ENCODE measurements around the gene SYNDIG1.
"Not testable (repeated sequence)": the region's sequence is repeated elsewhere in the genome, so short reads cannot be mapped to it uniquely, and the experiment has no call there.

SYNDIG1 gene

DNA sequence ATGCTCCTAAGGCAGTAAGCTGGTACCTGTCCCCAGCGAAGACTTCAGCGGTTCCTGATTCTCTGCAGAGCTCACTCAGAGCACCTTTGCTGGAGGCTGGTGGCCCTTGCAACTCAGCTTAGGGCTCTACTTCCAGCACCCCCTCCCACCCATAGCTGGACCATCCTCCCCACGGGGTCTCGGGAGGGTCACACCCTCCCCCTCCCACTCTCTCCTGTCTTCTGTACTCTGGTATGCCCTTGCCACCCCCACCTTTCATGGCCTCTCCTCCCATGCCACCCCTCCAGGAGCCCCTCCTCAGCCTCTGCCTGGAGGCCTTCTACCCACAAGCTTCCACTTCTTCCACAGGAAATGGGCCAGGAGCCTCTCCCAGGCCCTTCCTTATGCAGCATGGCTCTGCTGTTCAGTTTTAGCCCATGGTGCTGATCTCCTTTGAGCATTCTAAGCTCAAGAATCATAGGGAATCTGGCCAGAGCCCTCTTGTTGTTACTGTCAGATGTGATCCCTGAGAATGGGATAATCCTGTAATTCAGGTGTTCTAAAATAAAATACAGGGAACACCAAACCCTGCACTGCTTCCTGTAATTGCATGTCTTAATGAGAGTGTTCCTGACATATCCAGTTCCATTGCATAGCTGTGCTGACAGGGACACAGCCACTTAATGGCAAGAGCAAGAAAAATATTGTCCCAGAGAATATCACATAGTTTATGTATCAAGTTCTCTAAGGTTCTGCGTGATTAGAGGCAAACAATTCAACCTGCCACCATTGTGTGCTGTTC, 142.1 kb downstream of the SYNDIG1 start:
- DNase-seq (ENCODE audit: low spot score): no peak

DNA sequence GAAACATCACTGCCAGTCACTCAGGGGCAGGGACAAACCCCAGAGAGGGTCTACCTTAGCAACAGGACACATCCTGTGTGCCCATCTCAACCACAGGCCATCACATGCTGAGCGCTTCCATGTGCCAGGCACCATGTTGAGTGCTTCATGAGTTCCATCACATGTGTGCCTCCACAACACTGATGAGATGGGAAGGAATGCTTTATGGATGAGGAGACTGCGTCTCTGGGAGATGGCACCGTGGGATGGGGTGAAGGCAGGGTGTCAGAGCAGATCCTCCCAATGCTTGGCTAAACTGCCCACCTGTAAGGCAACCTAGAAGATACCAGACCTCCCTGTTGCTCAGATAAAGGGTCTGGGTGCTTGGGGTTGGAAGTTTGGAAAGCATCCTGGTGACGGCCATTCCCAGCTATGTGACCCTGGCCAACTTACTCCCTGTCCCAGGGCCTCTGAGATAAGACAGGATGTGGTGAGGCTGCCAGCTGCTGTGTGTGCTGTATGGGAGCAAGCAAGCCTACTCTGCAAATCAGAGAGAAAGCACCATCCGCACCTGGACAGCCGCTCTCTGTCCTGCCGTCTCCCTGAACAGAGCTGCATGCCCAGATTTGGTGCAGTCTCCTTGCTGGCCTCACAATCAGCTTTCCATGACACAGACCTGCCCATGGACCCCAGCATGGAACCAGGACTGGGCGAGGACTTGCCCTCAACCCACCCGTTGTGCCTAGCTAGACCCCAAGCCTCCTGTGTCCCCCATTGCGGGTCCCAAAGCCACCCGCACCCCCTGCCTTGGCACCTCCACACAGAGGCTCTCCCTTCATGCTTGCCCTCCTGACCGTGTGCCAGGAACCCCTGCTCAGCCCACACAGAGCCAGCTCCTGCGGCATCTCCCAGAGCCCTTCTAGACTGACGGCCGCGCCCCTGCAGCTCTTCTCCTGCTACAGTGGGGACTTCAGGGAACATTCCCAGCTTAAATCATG, 143.7 kb downstream of the SYNDIG1 start:
- no peak for DNase-seq (ENCODE audit: low spot score)

DNA sequence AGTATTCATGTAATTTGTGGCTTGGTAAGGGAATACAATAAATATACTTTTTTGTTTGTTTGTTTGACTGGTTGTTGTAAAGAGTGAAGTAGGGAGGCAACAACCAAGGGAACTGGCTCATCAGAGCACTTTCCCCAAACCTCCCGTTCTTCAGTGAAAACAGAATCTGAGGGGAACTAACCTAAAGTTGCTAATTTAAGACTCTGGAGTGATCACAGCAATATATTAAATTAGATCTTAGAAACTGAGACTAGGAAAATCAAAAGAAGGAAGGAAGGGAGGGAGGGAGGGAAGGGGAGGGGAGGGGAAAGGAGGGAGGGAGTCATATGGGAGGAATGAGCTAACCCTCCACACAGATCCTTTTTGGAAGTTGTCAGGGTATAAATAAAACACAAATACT, 144.9 kb downstream of the SYNDIG1 start:
- no peak for DNase-seq (ENCODE audit: low spot score)

DNA sequence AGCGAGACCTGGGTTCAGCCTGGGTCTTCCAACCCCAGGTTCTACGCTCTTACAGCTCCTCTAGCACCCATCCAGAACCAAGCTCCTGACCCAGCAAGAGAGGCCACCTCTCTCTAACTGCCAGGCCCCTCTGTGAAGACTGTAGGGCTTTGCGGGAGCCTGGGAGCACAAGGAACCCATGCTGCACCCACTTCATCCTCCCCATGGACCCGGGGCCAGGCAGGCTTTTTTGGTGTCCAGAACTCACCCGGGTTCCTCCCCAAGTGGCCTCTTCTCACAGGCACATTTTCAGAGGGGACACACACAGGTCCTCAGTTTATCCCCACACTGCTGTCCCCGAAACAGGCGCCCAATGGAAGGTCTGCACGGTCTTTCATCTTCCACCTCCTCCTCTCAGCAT, 145.9 kb downstream of the SYNDIG1 start:
- no peak for DNase-seq (ENCODE audit: low spot score)

DNA sequence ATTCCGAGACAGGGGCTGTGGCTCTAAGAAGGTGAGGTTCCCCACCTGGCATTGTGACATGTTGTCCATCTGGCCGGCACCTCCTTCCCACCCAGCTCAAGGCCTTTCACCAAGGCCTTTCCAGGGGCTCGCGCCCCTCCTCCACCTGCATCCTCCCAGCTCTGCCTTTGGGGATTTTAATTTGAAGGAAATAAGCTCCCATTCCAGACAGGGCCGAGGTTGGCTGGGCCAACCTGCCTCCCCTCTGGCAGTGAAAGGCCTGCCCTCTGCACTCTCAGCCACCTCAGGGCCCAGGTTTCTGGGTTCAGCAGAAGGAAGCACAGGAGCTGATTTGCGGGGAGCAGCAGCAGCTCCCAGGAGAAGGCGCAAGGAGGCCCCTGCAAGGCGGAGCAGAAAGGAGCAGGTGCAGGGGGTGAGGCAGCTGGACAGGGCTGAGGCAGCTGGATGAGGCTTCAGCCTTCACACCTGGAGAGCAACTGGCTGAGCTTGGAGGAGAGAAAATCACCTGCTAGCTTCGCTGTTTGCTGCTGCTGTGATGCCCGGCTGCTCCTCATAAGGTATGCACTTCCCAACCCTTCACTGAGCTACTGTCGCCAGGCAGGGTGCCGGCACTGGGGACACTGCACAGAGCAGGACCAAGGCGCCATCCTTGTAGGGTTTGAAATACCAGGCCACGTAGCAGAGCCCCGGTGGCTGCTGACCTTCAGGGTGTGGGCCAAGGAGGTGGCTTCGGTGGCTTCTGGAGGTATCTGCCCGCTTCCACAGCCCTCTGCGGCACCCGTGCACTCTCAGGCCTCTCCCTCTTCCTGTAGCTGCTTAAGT, 147.0 kb downstream of the SYNDIG1 start:
- no peak for DNase-seq (ENCODE audit: low spot score)

DNA sequence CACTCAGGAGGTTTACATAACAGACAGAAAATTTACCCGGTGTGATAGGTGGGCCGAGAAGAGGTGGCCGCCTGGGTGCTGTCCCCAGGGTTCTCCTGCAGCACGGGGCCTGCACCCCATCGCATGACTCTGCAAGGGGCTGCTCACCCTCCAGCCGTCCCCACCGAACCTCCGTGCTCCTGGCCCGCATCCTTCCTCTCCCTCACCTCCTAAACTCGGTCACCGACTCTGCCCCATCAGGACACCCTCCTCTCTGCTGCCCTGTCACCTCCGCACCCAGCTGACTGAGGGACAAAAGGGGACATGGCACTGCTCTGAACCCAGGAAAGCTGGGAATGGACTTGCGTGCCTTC, 147.6 kb downstream of the SYNDIG1 start:
- DNase-seq (ENCODE audit: low spot score): no peak

DNA sequence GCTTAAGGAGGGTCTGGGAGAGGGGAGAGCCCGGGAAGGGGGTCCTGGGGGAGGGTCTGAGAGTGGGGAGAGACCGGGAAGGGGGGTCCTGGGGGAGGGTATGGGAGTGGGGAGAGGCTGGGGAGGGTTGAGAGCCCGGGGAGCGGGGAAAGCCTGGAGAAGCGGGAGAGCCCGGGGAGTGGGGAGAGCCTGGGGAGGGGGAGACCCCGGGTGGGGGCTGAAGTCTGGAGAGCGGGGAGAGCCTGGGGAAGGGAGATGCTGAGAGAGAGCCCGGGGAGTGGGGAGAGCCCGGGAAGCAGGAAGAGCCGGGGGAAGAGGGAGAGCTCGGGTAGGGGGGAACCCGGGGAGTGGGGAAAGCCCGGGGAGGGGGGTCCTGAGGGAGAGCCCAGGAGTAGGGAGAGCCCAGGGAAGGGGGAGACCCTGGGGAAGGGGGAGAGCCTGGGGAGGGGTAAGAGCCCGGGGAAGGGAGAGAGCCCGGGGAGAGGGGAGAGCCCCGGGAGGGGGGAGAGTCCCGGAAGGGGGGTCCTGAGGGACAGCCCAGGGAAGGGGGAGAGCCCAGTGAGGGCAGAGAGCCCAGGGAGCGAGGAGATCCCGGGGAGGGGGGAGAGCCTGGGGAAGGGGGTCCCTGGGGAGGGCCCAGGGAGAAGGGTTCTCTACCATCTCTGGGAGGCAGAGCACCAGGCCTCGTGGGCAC, 148.5 kb downstream of the SYNDIG1 start:
- no peak for DNase-seq (ENCODE audit: low spot score)

DNA sequence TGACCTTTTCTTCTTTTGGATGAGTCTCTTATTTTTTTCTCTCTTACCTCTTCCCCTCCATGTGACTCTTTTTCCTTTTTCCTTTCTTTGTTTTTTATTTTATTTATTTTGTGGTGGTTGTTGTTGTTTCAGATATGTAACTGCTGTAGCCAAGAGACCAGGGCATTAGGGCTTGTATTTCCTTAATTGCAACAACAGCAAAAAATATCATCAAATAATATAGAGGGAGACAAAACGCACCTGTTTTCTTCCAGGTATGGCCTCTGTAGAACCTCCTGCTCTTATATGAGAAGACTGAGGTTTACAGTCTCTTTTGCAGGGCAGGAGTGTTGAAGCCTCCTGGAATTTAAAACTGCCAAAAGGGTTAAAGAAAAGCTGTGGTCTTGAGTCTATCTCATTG, 149.3 kb downstream of the SYNDIG1 start:
- DNase-seq (ENCODE audit: low spot score): no peak

DNA sequence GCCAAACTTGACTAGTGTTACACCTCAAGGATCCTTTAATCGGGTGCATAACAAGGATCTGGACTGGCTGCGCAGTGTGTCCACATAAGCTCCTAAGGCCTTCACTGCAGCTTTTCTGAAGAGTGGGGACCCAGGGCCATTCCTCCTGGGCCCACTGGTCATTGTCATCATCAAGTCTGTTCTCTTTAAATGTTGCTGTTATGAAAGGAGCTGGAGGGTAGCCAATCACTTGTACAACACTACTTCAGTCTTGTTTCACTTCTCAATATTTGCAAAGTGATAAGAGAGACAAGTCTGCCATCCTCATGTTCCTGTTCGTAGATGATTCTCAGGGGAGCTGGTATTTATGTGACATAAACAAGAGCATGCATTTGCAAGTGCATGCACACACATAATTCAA, 149.8 kb downstream of the SYNDIG1 start:
- DNase-seq (ENCODE audit: low spot score): no peak

DNA sequence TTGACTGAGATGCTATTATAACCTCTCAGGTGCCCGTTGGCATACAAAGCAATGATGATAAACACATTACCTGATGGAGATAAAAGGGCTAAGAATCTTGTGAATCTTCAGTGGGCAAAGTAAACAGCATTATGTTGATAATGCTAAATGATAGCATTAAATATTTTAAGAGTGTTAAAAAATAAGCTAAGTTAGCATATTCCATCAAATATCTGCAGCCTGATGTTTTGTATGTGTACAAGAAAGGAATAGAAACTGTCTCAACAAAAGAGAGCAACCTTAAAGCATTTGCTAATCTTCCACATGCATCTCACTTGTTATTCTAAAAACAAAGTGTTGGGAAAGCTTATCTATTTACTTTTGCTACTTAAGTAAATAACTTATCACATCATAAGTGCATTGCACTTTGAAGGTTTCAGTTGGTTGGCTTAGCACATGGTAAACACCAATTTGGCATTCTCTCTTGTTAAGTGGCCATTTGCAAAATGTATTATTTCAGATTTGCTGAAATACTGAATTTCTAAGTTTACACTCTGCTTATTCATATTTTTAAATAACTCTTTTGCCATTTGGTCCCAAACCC, 151.6 kb downstream of the SYNDIG1 start:
- DNase-seq (ENCODE audit: low spot score): no peak

DNA sequence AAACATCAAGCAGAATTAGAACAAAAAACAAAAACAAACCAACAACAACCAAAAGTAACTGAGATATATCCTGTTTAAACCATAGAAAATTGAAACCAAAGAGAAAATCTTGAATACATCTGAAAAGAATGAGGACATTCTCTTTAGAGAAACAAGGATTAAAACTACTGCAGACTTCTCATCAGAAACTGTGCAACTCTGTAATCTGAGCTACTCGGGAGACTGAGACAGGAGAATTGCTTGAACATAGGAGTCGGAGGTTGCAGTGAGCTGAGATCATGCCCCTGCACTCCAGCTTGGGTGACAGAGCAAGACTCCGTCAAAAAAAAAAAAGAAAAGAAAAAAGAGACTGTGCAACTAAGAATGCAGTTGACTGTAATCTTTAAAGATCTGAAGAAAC, 153.4 kb downstream of the SYNDIG1 start:
- DNase-seq (ENCODE audit: low spot score): no peak

DNA sequence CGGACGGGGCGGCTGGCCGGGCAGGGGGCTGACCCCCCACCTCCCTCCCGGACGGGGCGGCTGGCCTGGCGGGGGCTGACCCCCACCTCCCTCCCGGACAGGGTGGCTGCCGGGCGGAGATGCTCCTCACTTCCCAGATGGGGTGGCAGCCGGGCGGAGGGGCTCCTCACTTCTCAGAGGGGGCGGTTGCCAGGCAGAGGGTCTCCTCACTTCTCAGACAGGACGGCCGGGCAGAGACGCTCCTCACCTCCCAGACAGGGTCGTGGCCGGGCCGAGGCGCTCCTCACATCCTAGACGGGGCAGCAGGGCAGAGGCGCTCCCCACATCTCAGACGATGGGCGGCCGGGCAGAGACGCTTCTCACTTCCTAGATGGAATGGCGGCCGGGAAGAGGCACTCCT, 156.7 kb downstream of the SYNDIG1 start:
- DNase-seq (ENCODE audit: low spot score): not testable (repeated sequence)

DNA sequence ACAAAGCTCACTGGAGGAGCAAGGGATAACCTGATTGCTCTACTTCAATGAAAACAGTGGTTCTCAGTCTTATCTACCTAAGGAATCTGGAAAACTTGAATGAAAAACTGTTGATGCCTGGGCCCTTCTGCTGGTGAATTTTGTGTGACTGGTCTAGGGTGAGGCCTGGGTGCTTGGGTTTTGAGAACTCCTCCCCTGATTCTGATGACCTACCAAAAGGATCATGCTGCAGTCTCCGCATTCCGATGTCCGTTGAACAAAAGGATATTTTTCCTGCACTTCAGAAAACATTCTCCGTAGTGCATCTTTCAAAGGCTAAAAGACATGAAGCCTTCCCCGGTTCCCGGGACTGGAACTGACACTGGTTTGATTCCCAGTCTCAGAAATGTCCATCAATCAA, 157.9 kb downstream of the SYNDIG1 start:
- DNase-seq (ENCODE audit: low spot score): no peak

DNA sequence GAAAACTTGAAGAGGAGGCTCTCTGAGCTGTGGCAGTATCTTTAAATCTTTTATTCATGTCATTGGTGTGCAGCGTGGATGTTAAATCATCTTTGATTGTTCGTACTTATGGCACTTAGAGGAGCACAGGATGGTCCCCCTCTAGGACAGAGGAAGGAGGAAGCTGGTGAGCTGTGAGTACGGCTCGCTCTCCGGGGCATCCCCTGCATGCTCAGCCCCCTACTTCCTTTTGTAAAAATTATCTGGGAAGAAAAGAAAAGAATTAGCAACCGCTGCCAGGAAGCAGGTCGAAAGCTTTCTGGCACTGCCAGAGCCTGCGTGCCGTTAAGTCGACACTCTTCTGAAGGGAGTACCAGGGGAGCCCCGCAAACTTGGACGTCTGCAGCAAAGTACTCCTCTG, 158.5 kb downstream of the SYNDIG1 start:
- DNase-seq (ENCODE audit: low spot score): no peak

DNA sequence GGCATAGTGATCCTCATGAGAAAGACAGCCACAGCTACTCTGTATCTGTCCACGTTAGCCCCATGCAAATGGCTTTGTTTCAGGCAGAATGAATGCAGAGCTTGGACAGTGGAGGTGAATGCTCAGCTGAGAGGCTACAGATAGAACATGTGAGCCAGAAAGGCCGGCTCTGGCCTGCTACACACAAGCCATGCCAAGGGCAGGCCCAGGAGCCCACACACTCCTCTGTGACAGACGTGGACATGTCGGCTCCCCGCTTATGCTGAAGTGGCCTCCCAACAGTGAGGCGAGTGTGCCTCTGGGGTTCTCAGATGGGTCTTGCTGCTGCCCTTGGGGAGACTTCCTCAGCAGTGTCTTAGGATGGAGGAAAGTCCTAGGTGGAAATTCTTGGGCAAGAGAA, 159.6 kb downstream of the SYNDIG1 start:
- no peak for DNase-seq (ENCODE audit: low spot score)

DNA sequence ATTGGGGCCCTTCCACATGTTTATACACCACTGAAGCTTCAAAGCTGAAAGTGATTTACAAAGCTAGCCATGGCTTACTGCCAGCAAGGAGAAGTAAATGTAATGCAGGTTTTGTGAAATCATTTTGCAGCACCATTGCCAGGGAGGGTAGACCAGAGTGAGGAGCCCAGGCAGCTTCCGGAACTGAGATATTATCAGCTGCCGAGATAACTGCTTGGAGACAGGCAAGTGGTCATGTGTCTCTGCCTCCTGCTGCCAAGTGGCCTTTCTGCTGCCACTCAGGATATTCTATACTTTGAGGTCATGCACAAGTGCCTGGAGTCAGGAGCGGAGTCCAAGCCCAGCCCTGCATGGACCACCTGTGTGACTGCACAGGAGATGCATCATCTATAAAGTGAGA, 160.2 kb downstream of the SYNDIG1 start:
- no peak for DNase-seq (ENCODE audit: low spot score)

DNA sequence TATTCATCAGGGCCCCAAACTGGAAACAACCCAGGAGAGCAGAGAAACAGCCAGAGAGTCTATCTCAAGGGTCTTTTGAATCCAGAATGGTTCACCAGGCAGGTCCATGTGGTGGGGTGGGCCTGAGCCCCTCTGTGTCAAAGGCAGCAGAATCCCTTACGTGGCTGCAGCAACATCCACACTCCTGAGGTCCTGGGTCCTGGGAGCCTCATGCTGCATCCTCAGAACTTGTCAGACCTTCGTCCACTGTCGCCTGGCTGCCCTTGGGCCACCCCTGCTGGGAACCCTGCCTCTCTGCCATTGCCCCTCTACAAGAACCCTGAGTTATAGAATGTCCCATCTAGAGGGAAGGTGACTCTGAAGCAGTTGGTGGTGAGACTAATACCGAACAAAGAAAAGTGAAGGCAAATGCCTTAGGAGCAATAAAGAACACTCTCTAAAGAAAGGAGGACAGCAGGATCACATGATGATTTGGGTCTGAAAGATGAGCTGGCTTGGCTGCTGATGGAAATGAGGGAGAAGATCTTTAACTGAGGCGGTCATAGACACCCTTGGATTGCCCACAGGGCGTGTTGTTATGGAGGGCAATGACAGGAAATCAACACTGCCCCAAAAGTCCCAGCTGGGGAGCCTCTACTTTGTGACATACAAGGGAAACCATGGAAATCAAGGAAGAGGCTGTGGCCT, 161.2 kb downstream of the SYNDIG1 start:
- DNase-seq (ENCODE audit: low spot score): no peak

DNA sequence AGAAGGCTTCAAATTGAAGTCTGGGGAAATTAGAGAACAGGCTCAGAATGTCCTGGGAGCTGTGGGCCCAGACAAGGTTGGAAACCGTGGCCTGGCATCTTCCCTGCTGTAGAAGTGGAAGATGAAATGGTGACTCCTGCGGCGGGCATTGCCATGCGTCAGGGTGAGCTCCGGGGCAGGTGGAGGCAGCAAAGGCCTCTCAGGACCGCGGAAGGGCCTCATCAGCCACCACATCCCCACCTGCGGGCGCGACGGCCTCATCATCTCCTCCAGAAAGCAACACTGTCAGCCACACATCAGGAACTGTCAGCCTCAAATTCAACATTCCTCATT, 161.7 kb downstream of the SYNDIG1 start:
- no peak for DNase-seq (ENCODE audit: low spot score)

DNA sequence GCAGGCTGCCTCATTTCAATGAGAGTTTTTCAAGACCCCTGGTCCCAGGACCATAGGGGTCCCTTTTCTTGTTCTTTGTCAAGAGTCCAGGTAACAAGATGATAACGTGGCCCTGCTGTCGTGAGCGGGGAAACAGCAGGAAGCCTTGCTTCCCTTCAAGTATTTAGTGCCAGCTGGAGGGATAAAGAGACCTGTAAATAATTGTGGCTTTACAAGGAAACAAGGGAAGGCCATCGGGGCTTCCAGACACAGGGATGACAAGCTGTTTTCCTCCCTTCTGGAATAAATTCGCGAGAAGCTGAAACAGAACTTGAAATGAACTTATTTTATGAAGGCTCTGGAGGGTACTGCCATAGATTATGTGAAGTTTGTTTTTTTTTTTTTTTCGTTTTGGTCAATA, 163.2 kb downstream of the SYNDIG1 start:
- no peak for DNase-seq (ENCODE audit: low spot score)

DNA sequence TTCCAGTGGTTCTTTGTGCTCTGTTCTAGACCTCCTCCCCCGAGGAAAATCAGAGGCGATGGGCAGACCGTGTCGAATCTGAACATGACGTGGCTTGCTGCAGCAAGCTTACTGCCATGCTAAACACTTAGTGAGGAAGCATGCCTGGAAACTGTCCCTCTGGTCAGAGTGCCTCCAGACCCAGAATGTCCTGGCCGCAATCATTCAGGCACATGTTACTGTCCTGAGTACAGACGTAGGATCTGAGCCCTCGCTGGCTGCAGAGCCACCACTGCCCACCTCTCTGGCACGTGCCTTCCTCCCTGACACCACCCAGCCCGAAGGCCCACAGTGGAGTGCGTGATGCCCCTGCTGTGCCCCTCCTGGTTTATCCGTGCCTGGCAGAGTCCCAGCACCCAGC, 163.6 kb downstream of the SYNDIG1 start:
- no peak for DNase-seq (ENCODE audit: low spot score)

DNA sequence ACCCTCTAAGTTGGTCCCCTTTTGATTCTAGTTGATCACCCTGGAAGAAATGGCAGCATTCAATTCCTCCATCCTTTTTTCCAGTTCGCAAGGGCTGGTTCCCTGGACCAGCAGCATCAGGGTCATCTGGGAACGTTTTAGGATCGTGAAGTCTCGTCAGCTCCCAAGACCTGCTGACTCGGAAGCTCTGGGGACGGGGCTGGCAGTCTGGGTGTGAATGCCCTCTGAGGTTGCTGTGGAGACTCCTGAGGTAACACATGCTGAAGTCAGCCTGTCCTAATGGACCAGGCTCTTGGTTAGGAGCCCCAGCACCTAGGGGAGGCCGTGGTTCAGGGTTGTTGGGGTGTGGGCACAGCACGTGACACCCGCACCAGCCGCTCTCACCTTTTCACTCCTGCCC, 164.1 kb downstream of the SYNDIG1 start:
- DNase-seq (ENCODE audit: low spot score): no peak
